Activated CD4-positive, CD25-positive, alpha-beta regulatory T cell treated with anti-CD3 and anti-CD28 coated beads, Interleukin-2, amount 50 U/mL, for 72 hours (primary cell): Measurements from ENCODE around the gene WNK3.
"Not testable (repeated sequence)": the region's sequence is repeated elsewhere in the genome, so short reads cannot be mapped to it uniquely, and the experiment has no call there.

ENCODE experiments used
- DNase-seq: peaks from one replicate; pipeline ENCODE4 v3.0.0; 2021

Gene WNK3

DNA sequence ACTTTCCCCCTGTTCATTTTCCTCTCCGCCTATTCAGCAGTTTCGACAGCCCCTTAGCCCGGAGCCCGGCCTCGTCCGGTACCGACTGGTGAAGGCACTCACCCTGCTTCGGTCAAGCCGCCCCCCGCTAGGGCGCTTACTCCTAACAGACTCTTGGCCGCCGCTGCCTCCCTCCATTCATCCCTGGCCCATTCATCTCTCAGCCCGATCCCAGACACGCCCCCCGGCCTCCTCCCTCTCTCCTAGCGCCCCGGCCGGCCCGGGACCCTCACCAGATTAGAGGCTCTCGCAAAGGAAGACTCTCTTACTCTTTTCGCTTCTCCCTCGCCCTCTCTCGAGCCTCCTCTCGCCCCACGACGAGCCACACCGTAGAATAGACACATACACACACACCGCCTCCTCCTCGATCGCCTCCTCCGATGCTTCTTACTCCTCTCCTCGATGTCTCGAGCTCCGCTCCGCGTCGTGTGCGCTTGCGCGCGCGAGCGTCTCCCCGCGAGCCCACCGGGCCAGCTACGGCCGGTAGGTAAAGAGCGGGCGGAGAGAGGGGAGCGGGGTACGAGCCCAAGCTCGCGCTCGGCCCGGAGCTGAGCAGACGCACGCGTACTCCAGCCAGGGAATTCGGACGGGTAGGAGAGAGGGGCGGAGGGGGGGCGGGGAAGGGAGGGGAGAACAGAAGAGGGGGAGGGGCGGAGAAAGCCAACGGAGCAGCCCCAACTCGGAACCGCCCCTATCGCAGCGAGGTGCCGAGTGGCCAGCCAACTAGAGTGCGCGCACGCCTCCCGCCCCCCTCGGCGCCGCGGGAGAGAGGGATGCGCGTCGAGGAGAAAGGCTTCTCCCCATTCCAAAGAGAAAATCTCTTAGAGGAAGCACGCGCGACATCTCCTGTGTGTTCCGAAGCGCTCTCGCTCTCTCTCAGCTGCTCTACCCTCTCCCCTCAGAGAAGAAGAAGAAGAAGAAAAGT lies at the start of gene WNK3:
Gene WNK3, minus strand, starts transcription at position 633 of the 964 bp plus-strand sequence.
- peak; percentile 33 for DNase-seq

DNA sequence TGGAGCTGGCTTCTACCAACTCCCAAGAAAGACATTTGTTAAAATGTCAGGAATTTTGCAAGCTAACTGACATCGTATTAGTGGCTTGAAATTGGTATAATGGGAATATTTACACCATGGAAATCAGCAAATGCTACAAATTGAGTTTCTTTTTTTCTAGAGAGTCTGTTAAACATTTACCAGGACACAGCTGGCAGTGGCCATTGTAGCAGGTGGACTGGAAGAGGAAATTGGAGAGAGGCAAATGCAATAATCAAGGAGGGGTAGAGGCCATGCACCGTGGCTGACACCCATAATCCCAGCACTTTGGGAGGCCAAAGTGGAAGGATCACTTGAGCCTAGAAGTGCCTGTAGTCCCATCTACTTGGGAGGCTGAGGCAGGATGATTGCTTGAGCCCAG lies 49.4 kb upstream of the WNK3 start:
- no peak for DNase-seq

DNA sequence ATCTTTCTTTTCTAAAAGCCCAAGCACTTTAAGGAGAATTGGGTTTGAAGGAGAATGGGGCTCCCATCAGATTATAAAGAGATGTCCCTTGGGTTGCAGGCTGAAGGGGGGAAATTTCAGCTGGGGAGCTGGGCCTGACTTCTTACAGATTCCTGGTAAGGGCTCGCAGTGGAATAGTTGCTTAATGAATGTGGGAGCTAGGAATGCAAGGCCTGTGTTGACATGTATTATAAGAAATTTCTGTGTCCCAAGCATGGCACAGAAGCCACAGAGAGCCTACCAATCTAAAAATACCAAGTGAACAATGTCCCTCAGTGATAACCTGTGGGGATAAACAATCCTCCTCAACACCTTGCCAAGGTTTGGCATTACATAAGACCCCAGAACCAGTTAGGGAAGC lies 39.3 kb upstream of the WNK3 start:
- no peak for DNase-seq

DNA sequence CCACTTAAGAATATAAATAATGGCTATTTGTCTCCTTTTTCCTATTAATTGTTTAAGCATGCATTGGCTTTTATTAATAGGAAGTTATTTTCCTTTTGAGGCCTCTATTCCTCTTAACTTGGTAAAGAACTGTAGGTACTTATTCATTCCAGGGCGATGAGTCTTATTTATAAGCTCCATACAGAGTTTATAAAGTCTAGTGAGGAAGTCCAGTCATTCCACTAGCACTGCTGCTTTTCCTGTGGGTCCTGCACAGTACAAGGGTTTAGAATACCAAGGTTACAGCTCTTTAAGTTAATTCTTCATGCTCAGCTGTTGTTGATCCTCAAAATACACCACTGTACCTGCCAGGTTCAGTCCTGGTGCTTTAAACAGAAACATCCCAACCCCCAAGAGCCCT lies 28.5 kb upstream of the WNK3 start:
- no peak for DNase-seq

DNA sequence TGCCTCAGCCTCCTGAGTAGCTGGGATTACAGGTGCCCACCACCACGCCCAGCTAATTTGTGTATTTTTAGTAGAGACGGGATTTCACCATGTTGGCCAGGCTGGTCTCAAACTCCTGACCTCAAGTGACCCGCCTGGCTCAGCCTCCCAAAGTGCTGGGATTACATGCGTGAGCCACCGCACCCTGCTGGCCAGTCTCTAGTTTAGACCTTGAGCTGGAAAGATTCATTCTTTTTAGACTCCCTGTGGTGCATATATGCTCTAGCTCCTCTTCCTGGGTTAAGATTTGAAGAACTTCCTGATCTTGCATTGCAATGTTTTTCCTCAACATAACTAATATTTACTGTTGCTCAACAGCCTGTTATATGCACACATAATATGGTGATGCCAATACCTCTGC lies 26.8 kb upstream of the WNK3 start:
- not testable (repeated sequence) for DNase-seq

DNA sequence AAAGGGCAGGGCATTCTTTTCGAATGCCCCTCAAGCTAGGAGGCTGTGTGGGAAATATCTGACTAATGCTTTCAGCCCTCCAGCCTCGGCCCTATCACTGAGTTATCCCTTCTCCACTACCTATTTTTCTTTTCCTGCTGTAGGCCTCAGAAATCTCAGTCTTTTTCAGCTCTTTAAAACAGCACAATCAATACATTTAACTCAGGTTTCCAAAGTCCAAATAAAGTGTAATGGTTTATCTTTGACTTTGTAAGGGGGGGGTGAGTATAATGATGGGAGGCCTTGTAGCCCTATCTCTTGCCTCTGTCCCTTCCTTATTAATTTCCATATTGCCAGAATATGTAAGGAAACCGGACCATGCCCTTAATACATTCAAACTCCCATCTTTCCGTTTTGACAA lies 1.6 kb upstream of the WNK3 start:
- no peak for DNase-seq

DNA sequence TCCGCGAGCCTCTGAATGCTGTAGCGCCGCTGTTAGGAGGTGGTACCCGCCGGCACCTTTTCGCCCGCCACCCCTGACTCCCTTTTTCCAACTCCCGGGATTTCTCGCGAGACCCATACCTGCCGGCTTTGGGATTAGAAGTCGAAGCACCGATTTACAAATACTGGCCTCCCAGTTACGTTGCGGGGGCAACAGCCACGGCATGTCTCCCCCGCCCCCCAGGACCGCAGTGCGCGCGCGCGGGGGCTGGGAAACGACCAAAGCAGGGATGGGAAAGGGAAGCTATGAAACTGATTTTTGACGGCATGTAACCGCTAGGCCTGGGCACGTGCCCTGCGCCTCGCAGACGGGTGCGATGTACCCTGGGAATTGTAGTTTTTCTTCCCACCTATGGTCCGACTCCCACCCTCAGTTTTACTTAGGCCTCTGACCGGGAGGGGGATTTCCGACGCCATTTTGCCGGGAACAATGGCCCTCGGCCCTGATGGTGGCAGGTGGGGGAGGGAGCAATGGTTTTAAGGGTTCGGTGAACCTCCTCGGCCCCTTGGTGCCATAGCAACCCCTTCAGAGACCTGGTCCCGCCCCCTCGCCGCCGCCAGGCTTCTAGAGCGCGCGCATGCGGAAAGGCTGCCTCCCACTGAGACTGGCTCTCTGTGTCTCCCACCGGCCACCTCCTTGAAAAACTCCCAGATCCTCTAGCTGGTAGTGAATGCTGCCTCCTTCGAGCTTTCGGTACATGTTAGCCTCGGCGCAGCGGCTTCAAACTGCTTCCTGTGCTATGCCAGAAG lies 772 bp upstream of the WNK3 start:
- DNase-seq, result peak; percentile 29

DNA sequence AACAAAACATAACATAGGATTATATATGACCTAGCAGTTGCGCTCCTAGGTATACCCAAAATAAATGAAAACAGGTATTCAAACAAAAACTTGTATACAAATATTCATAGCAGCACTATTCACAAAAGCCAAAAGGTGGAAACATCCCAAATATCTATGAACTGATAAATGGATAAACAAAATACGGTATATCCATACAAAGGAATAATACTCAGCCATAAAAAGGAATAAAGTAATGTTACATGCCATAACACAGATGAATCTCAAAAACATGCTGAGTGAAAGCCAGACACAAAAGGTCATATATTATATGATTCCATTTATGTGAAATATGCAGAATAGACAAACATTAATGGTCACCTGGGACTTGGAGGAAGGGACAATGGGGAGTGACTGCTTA lies 5.2 kb downstream of the WNK3 start:
- no peak for DNase-seq

DNA sequence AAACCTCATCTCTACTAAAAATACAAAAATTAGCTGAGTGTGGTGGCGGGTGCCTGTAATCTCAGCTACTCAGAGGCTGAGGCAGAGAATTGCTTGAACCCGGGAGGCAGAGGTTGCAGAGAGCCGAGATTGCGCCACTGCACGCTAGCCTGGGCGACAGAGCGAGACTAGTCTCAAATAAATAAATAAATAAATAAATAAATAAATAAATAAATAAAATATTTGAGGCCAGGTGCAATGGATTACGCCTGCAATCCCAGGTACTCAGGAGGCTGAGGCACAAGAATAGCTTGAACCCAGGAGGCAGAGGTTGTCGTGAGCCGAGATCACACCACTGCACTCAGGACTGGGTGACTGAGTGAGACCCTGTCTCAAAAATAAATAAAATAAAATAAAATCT lies 20.5 kb downstream of the WNK3 start:
- not testable (repeated sequence) for DNase-seq

DNA sequence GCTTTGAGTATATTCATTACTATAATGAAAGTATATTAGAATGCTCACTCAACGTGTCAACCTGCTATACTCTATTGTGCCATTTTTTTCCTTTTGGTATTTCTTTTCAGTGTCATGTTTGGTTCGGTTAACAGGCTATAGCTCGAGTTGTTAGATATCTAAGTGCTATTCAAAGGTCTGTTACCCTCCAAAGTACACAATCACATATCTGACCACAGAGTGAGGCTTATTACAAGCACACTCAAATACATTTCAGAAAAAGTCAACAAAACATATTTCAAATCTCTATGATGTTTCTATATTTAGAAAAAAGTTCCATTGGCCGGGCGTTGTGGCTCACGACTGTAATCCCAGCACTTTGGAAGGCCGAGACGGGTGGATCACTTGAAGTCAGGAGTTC lies 32.8 kb downstream of the WNK3 start:
- no peak for DNase-seq

DNA sequence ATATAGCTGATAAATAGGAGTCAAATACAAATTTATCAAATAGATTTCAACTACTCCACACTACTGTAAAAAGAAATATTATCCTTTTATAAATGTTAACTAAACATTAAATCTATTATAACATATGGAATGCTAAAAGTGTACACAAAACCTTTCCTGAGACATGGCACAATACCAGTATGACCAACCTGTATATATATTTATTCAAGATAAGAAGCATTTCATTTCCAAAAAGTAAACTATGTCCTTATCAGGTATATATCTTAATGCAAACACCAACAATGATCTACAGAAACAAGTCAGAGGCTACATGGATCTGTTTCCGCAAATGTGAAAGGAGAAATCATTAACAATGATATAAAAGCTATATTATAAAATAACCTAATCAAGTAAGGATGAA lies 37.8 kb downstream of the WNK3 start:
- DNase-seq, result no peak

DNA sequence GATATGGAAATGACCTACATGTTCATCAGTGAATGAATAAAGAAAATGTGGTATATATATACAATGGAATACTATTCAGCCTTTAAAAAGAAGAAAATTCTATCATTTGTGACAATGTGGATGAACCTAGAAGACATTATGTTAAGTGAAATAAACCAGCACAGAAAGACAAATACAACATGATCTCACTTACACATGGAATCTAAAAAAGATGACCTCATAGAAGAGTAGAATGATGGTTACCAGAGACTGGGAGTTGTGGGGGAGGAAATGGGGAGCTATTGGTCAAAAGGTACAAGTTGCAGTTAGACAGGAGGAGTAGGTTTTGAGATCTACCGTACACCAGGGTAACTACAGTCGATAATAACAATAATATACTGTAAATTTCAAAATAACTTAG lies 51.5 kb downstream of the WNK3 start:
- DNase-seq, result no peak

DNA sequence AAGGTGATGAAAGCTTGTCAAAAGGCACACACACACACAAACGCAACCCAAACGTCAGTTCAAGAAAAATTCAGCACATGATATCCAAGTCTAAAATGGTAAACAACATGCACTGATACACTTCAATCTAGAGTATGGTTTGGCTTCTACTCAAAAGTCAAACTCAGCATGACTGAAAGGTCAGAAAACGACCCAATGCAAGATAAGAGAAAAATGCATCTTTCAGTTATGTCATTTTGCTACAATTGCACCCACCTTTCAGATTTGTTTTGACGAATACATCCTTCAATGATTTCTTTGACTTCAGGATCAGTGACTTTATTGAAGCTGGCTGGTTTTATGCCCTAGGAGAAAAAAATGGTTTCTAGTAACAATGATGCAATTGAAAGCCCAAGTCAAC lies 56.3 kb downstream of the WNK3 start:
- no peak for DNase-seq

DNA sequence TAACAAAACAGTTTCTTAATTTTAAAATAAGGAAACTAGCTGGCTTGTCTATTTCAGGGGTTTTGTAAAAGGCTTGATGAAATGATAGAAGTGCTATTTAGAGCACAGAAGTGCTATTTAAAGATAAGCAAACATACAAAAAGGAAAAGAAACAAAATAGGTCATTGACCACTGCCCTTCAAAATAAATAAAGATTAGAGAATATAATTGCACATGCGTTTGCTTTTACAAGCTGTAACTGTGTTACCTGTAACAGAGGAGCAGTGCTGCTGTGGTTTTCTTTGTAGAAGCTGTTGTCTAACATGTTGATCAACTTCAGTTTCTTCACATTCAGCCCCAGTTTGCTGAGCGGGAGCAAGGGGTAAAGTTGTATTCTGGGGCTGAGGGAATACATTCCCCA lies 63.5 kb downstream of the WNK3 start:
- DNase-seq, result no peak

DNA sequence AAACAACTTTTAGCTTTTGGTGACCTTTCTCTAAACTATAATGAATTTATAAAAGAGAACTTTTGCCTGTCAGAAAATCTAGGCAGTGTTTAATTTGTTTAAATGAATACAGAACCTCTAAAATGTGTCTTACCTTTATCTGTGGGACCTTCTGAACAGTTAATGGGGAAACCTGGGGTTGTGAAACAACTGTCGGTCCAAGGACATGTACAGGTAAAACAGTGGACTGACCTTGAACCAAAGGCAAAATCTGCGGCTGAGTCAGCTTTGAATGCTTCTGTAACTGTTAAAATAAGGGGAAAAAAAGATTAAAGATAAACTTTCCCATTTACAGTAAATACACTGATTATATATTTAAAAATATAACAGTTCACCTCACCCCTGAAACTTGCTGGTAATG lies 65.1 kb downstream of the WNK3 start:
- no peak for DNase-seq

DNA sequence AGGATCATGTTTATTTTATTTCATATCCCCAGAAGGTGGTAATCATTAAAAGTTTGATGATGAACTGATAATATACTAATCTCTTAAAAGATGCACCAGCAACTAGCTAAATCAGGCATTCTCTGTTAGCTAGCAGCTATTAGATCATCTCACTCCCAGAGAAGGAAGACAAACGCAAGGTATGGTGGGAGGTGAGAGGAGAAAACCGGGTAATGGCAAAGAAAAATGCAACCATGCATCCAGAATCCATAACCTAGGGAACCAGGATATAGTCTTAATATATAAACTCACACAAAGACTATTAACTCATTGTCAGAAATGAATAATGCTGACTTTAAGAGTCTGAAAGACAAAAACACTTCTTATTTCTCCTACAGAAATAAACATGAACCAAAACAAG lies 66.1 kb downstream of the WNK3 start:
- no peak for DNase-seq

DNA sequence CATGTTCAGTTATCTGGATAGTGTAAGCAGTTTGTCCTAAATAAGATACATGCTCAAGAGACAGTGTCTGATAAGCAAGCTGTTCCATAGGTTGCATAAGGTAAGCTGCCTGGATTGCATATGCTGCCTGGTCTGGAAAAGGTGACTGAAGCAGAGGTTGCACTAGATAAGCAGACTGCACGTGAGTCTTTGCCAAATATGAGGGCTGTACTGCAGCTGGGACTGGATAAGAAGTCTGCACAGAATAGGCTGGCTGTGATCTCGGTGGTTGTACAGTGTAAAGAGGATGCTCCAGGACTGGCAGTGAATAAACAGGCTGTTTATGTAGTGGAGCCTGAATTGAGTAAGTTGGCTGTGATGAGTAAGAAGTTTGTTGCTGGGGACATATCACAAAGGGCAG lies 68.9 kb downstream of the WNK3 start:
- no peak for DNase-seq

DNA sequence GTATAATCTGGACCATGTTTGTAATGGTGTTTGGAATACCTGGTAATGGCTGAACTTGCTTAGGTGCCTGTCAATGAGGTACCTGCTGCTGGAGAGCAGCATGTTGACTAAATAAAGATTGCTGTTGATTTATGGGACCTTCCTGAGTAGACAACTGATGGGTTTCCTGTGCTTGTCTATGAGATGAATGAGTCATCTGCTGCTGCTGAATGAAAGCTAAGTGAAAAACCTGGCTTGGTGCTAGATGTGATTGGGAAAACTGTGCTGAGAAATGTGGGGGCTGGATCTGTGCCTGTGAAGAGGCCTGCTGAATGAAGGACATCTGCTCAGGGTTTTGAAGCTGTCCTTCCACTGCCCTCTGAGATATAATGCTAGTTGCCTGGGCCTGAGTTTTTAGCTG lies 69.6 kb downstream of the WNK3 start:
- no peak for DNase-seq

DNA sequence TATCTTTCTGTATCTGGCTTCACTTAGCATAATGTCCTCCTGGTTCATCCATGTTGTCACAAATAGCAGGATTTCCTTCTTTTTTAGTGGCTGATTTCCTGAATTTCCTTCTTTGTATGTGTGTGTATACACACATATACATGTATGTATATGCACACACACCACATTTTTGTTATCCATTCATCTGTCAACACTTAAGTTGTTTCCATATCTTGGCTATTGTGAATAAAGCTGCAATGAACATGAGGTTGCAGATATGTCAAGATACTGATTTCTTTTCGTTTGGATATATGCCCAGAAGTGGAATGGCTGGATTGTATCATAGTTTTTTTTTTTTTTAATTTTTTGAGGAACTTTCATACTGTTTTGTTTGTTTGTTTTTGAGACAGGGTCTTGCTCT lies 76.2 kb downstream of the WNK3 start:
- no peak for DNase-seq

DNA sequence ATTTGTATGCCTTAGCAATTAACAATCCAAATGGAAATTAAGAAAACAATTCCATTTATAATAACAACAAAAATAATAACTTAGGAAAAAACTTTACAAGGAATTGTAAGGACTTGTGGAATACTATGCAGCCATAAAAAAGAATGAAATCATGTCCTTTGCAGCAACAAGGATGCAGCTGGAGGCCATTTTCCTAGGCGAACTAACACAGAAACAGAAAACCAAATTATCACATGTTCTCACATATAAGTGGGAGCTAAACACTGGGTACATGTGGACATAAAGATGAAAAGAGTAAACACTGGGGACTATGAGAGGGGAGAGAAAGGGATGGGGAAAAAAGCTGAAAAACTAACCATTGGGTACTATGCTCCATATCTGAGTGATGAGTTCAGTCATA lies 77.4 kb downstream of the WNK3 start:
- DNase-seq, result no peak

DNA sequence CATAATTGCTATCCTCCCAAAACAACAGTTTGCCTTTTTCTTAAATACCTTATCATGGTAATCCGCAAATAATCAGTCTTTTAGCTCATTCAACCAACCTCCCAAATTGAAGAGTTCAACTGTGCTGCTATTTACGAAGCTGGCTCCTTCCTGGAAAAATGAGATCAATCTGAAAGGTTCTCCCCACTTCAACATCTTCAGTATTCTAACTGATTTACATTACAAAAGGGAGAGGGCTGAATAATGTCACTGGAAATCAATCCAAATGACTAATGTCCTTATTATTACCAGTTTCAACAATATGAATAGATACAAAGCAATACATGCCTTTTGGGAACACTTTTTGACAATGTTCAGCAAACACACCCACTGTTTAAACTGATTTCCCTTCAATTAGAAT lies 86.2 kb downstream of the WNK3 start:
- no peak for DNase-seq

DNA sequence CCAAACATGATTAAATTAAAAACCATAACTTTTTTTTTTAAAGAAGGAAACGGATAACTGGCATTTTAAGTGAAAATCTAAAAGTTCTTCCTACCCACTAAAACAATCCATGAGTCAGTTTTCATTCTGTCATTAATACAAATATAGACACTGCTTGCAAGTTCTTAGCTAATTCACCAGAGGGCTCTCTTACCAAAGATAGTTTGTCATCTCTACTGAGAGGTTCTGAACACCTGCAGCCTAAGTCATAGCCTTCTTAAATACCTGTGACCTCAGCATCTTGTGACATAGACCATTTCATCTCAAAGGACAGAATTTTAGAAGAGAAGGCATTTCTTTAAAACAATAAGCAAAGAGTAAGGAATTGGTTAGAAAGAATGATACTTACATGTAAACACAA lies 109.5 kb downstream of the WNK3 start:
- DNase-seq, result no peak

DNA sequence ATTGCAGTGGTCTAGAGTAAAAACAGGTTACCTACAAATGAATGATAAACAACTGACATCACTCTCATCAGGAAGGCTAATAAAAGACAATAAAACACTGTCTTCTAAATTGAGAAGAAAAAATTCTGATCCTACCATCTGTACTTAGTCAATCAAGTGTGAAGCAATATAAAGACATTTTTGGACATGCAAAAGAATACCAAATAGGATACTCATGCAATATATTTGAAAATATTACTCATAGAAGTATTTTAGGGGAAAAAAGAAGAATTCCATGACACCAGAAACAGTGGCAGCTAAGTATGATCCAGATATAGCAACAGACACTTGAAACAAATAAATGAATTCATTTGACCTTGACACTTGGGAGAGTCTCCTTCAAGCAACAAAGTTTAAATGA lies 111.0 kb downstream of the WNK3 start:
- DNase-seq, result no peak

DNA sequence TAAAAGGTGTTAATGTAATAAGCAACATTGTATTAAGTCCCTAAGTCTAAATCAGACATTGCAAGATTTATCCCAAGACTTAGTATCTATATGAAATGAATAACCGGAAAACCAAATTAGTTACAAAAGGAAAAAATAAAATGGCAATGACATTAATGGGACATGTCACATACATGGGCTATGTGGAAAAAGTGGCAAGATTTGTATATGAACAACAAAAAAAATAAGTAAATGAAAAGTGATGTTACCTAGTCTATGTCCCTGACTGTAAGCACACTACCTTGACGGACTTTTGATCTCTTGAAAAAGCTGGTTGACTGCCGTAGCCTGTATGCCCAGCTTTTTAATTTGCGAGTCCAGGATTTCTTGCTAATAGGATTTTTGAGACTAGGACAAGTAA lies 119.3 kb downstream of the WNK3 start:
- no peak for DNase-seq
